ENCODE data around the gene DHRS4L2.
A peak's percentile ranks its signal among the peaks of the same experiment; 100 is the strongest.
"Not testable (repeated sequence)": the region's sequence is repeated elsewhere in the genome, so short reads cannot be mapped to it uniquely, and the experiment has no call there.

The DHRS4L2 gene

GRCh38 chr14:23988607-23989363 lies at the start of gene DHRS4L2:
TSS of gene DHRS4L2 (plus strand) at chr14:23988929. CDS start at chr14:23988948, 19 bp downstream.
- peak; percentile 93 for DNase-seq

GRCh38 chr14:23939607-23940326 lies 49.0 kb upstream of the DHRS4L2 start:
- no peak for DNase-seq

GRCh38 chr14:23941230-23941629 lies 47.5 kb upstream of the DHRS4L2 start:
- DNase-seq, result no peak

GRCh38 chr14:23941669-23942068 lies 47.1 kb upstream of the DHRS4L2 start:
- DNase-seq, result no peak

GRCh38 chr14:23942587-23942986 lies 46.1 kb upstream of the DHRS4L2 start:
- DNase-seq, result no peak

GRCh38 chr14:23949069-23949468 lies 39.7 kb upstream of the DHRS4L2 start:
- DNase-seq, result not testable (repeated sequence)

- DNase-seq, result peak; percentile 19
Measured at GRCh38 chr14:23950411-23951135, 38.2 kb upstream of the DHRS4L2 start.

- DNase-seq, result not testable (repeated sequence)
Measured at GRCh38 chr14:23951136-23951466, 37.6 kb upstream of the DHRS4L2 start.

GRCh38 chr14:23951590-23952201 lies 37.0 kb upstream of the DHRS4L2 start:
- no peak for DNase-seq

- DNase-seq, result not testable (repeated sequence)
Measured at GRCh38 chr14:23953116-23953463, 35.6 kb upstream of the DHRS4L2 start.

- DNase-seq, result peak; percentile 94
Measured at GRCh38 chr14:23953464-23954278, 35.1 kb upstream of the DHRS4L2 start, which contains the start of gene DHRS4. TSS of gene DHRS4 (plus strand) at chr14:23953770. CDS start at chr14:23953789, 19 bp downstream.

GRCh38 chr14:23954279-23954614 lies 34.5 kb upstream of the DHRS4L2 start:
- not testable (repeated sequence) for DNase-seq

- DNase-seq, result not testable (repeated sequence)
Measured at GRCh38 chr14:23954965-23955364, 33.8 kb upstream of the DHRS4L2 start.

GRCh38 chr14:23955811-23956210 lies 32.9 kb upstream of the DHRS4L2 start:
- DNase-seq, result not testable (repeated sequence)

GRCh38 chr14:23957913-23958569 lies 30.7 kb upstream of the DHRS4L2 start:
- not testable (repeated sequence) for DNase-seq

GRCh38 chr14:23960899-23961298 lies 27.8 kb upstream of the DHRS4L2 start:
- not testable (repeated sequence) for DNase-seq

- not testable (repeated sequence) for DNase-seq
Measured at GRCh38 chr14:23961704-23962103, 27.0 kb upstream of the DHRS4L2 start.

GRCh38 chr14:23969130-23969480 lies 19.6 kb upstream of the DHRS4L2 start:
- not testable (repeated sequence) for DNase-seq

GRCh38 chr14:23969481-23970282 lies 19.0 kb upstream of the DHRS4L2 start:
- peak; percentile 53 for DNase-seq

GRCh38 chr14:23970283-23970659 lies 18.5 kb upstream of the DHRS4L2 start:
- DNase-seq, result not testable (repeated sequence)

GRCh38 chr14:23973178-23973577 lies 15.6 kb upstream of the DHRS4L2 start:
- not testable (repeated sequence) for DNase-seq

All from hematopoietic multipotent progenitor cell treated with erythropoietin and hydrocortisone succinate and interleukin-3 and kit ligand, for 4 days (in vitro differentiated cells).